GM19099 (cell line): ENCODE measurements around the gene KCNQ4.

Experiments used
- POLR2A ChIP-seq: IDR thresholded peaks from 3 replicates; pipeline ENCODE4 v1.6.1; 2011; ENCODE audit warnings: low read depth; ENCODE audit not compliant: insufficient read length; ENCODE audit errors: extremely low read depth

The KCNQ4 gene

DNA sequence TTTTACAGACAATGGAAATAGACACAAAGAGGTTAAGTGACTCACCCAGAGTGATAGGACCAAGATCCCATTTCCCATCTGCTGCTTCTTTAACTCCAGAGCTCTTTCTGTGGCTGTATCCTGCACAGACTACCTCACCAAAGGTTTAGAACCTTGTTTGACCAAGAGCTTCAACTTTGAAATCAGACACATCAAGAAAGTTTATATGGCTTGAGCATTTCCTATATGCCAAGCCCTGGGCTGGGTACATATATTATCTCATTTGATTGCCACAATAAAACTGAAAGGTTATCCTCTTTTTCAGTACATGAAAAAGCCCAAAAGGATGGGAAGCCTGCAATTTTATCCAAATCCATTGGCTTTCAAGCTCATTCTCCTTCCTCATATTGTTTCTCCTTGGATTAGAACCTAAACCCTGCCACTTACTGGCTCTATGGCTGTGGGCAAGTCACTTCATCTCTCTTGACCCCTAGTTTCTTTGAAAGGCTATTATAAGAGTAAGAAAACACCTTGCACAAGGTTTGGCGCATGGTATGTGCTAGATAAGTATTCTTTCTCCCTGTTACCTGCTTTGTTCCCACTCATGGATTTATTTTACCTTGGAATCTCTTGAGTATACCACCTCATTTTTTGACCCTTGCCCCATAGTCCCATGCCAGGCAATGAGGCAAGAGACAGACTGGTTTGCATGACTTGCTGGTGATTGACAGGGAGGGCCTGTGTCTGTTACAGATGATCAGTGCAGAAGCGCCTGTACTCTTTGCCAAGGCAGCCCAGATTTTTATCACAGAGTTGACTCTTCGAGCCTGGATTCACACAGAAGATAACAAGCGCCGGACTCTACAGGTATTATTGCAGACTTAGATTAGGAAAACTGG is 34.5 kb upstream of the KCNQ4 start:
- no peak for TF ChIP-seq POLR2A

DNA sequence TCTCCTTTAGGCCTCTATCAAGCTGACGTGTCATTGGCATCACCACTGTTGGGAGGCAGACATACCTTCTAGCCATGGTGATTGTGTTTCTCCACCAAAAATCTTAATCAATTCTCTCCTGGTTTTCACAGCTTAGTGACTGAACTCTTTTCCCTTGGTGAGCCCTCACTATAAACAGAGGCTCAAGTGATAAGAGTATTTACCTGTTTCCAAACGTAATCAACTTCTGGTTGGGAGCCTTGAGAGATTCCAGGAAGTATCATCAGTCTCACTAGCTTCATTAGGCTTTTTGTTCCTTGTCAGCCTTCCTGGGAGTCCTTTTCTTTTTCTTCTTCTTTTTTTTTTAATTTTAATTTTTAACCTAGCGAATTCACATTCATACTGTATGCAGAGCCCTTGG is 33.8 kb upstream of the KCNQ4 start:
- TF ChIP-seq POLR2A: no peak

DNA sequence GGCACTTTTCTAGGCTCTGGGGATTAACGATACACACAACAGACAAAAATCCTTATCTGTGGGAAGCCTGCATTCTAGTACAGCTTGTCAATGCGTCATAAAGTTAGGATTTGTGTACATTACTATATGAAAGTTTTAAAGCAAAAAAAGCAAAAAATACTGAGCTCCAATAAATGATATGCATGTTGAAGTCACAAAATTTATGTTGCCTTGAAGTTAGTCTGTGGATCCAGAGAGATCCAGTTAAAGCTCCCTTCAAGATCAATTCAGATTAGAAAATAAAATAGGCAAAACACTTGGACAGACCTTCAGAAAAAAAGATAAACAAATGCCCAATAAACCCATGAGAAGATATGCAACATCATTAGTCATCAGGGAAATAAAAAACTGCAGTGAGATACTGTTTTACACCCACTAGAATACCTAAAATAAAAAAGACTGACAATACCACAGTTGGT is 33.1 kb upstream of the KCNQ4 start:
- TF ChIP-seq POLR2A: no peak

DNA sequence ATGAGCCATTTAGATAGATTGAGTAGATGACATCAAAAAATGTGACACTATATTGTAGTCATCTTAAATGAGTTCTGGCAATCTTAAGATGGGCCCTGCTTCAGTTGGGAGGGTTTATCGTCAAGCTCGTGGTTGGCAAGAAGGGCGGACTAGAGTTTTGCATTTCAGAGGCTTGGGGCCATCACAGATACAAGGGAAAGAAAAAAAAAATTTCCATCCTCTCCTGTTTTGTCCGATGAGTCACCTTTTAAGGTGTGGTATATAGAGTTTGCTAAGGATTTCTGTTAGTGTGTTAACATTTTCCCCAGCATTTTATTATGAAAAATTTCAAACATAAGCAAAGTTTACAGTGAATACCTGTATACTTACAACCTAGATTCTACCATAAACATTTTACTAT is 31.8 kb upstream of the KCNQ4 start:
- TF ChIP-seq POLR2A: no peak

DNA sequence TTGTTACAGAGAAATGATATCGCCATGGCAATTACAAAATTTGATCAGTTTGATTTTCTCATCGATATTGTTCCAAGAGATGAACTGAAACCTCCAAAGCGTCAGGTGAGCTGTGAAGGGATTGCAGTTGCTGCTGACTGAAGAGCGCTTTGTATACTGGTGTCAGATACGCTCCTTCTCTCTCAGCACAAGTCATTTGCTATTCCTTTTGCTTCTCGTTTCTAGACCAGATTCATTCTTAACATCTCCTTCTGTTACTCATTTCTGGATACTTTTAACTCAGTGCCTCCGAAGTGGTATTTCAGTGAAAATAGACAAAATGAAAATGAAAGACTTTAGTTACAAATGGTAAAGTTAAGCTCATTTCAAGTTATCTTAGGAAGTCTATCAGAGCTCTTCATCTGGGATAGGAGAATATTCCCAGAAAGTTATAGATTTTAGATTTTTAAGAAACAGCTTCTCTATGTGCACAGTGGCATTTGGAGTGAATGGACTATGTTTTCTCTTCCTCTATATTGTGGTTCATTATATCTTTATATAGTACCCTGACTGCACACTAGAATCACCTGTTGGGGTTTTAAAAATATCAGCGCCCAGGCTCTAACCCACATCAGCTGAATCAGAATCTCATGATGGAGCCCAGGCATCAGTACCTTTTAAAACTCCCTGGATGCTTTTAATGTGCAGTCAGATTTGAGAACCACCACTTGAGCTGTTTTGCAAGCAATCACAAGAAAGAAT is 30.3 kb upstream of the KCNQ4 start:
- no peak for TF ChIP-seq POLR2A

DNA sequence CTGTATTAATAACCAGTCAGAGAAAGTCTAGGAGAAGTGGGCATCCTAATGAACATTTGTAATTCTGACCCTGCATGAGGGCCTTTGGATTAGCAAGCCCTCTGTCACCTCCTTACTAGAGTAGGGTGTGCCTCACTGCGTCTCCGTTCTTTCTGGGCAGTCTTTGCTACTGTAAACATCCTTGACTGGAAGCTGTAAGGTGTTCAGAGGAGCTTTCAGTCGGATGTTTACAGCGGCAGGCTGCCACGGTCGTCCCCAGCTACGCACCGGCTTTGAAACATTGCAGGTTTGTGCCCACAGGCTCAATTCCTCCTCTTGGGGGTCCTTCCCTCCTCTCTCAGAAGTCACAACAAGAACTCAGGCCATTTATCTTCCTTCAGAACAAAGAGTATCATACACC is 29.4 kb upstream of the KCNQ4 start:
- TF ChIP-seq POLR2A: no peak

DNA sequence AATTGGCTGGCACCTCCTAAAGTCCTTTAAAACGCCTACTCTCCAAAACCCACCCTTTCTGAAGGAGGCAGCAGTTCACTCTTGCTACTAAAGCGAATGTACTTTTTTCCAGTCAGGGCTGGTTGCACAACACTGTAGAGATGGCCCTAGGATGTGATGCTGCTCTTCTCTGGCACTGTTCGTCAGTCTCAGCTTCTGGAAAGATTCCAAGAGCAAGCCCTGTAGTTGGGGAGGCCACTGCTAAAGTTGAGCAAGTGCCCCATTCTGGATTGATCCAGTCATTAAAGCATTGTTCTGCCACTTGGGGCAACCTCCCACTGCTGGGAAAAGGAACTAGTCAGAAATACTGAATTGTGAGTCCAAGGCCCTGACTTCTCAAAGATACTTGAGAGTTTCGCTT is 28.5 kb upstream of the KCNQ4 start:
- no peak for TF ChIP-seq POLR2A

DNA sequence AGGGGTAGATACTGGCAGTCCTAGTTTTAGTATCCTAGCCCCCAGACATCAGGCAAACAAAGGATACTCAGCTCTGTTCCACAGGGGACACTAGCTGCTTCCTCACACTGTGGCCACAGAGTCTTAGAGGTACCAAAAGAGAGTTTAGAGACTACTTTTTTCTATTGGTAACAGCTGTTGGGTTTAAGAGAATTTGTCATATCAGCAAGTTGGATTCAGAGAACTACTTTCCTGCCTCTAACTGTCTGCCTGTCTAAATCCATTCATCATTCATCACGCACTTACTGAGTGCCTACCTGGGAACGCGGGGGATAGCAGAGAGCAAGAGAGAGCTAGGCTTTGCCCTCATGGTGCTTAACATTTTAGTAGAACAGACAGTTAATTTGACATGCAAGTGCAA is 27.1 kb upstream of the KCNQ4 start:
- no peak for TF ChIP-seq POLR2A

DNA sequence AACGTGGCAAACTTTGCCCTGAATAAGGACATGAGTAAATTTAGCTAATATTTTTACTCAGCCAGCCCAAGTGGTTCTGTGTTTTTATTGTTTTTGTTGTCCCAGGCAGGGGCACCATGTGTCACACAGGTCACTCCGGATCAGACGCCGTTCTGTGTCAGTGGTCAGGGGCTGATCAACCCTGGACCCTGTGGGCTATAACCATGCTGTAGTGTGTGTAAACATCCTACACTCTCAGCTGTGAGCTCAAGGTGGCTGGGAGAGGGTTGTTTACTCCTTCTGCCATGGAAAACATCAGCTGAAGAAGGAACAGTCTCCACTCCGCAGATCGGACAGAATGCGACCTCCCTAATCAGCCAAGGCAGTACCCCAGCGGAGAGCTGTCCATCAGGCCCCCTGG is 26.5 kb upstream of the KCNQ4 start:
- TF ChIP-seq POLR2A: no peak

DNA sequence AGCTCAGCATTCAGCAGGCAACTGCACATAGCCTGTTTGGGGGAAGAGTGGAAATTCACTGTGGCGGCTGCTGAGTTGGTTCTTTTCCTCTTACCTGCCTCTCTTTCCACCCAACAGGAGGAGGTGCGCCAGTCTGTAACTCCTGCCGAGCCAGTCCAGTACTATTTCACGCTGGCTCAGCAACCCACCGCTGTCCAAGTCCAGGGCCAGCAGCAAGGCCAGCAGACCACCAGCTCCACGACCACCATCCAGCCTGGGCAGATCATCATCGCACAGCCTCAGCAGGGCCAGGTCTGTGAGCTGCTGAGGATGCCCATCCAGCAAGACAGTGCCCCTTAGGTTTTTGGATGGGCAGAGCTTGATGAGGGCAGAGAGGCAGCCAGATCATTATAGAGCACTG is 25.6 kb upstream of the KCNQ4 start:
- no peak for TF ChIP-seq POLR2A

DNA sequence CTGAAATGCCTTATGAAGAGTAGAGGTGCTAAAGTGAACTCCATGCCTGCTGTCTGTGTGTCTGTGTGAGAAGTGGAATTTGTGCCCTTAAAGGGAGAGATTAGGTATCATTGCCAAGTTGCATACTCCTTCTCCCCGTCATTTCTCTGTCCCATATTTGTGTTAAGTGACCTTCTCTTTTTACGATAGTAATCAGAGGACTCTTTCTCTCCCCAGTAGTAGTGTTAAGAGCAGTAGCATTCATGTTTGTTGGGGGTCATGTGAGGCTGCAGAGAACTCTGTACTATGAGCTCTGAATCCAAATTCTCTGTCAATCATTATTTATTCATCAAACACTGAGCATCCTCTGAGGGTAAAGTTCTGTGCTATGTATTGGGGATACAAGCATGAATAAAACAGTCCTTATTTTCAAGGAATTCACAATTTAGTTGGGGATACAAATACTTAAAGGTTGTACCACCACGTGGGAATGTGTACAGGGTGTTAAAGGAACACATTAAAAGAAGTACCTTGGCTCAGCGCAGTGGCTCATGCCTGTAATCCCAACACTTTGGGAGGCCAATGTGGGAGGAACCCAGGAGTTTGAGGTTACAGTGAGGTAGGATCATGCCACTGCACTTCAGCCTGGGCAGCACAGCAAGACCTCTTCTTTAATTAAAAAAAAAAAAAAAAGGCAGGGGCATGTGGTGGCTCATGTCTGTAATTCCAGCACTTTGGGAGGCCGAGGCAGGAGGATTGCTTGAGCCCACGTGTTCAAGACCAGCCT is 24.8 kb upstream of the KCNQ4 start:
- no peak for TF ChIP-seq POLR2A

DNA sequence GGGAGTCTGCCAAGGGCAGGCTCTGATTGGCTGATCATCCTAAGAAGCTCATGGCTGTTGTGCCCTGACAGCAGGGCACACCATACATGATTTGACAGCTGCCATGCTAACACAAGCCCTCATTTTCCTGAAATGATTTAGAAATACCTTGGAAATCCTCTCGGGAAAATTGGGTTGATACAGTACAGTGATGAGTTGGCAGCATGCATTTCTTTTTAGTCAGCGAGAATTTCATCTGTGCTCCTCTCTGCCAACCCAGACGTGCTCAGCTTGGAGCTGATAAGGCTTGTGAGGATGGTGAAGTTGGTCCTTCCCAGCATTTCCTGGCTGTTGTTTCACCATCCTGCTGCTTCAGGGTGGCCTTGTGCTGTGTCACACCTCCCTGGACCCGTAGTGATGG is 22.6 kb upstream of the KCNQ4 start:
- no peak for TF ChIP-seq POLR2A

DNA sequence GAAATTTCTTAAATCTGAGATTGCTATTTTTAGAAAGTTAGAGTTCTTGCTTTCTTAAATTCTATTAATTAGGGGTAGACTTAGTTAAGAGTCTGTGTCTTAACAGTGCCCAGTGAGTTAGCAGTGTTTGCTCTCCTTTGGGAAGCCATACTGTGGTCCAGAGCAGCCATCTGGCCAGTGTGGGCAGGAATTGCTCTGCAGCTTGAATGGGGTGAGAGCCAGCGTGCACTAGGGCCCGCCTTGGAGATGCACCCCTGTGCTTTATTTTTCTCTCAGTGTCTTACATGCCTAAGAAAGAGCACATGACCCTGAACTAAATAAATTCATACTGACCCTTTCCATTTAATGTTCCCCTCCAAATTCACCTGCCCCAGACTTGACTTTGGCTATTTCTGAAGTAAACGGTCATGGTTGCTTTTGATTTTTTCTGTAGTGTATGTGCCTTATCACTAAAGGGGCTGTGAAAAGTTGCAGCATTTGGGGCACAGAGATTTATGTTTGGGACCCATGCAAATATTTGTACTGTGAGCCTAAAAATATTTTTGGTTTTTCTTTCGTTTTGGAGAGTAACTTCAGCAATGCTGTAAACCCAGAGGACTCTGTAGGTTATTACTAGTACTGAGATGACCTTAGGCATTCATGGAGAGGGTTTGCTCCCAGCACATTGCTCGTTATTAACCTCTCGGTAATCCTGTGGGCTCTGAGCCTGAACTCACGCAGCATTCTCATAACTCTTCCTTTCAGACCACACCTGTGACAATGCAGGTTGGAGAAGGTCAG is 21.3 kb upstream of the KCNQ4 start:
- no peak for TF ChIP-seq POLR2A

DNA sequence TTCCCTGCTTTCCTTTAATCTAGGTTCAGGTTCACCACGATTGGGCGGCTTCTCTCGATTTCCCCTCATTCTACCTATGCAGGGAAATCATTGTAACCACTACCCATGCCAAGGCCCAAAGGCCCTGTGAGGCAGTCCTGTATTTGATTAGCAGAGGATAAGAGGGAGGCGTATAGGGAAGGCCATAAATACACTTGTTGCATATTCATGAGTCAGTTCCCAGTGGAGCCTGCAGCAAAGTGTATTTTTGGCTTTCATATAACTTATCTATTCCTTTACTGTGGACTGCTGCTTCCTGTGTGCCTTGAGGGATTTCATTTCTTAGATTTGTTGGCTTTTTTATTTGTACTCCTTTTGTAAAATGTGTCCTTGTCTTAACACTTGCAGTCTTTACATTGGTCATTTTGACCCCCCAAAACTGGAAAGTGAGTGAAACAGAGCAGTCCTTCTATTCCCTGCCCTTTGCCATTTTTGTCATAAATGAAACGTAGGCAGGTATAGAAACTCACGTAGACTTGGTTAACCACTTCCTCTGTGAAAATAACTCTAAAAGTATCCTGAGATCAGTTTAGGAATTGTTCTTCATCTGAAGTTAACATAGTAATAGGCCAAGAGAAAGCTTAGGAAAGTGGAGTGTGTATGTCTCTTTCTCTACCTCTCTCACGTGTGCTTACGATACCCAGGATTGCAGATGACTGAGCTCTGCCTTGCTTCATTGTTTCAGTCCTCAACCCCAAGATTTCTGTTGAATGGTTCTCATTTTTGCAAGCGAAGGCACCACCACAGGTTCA is 19.6 kb upstream of the KCNQ4 start:
- no peak for TF ChIP-seq POLR2A
